A549 (cell line): ENCODE results near the gene TNKS2.

Experiments
- EP300 ChIP-seq, 2 experiments: fragments of >200 bp; sonication (Bioruptor Twin); formaldehyde crosslinking; IDR thresholded peaks; 2 replicates in 1 of 2; 3 replicates in 1 of 2; pipeline ENCODE4 v1.6.1; 2016 to 2017
- HDAC2 ChIP-seq: fragments of 200-600 bp; sonication (generic); IDR thresholded peaks from 2 replicates; pipeline ENCODE4 v1.6.1; 2016
- HOXA7 ChIP-seq: fragments of 250-450 bp; sonication (Bioruptor Pico); IDR thresholded peaks from 2 replicates; pipeline ENCODE4 v1.5.0; 2020; ENCODE audit warnings: mild to moderate bottlenecking, moderate library complexity
- KDM1A ChIP-seq: fragments of 200-600 bp; sonication (generic); IDR thresholded peaks from 2 replicates; pipeline ENCODE4 v1.6.1; 2016; ENCODE audit warnings: low read depth, mild to moderate bottlenecking
- MAFK ChIP-seq: fragments of 450-650 bp; IDR thresholded peaks from 2 replicates; pipeline ENCODE4 v1.6.1; 2014; ENCODE audit not compliant: partially characterized antibody
- NFE2L2 ChIP-seq: fragments of 150-350 bp; conservative IDR thresholded peaks from 2 replicates; pipeline ENCODE4 v1.6.1; 2014; ENCODE audit warnings: low read length
- NR3C1 ChIP-seq: fragments of >200 bp; sonication (Bioruptor Twin); formaldehyde crosslinking; IDR thresholded peaks from 3 replicates; pipeline ENCODE4 v1.6.1; 2017
- RAD21 ChIP-seq, 2 experiments: fragments of >200 bp in 1 of 2; sonication (Bioruptor Twin) in 1 of 2; formaldehyde crosslinking in 1 of 2; IDR thresholded peaks in 1 of 2; conservative IDR thresholded peaks in 1 of 2; 2 replicates in 1 of 2; 3 replicates in 1 of 2; pipeline ENCODE4 v1.6.1; 2012 to 2018; ENCODE audit warnings: inconsistent platforms in 1 of 2
- RNF2 ChIP-seq: fragments of 200-600 bp; sonication (generic); IDR thresholded peaks from 2 replicates; pipeline ENCODE4 v1.6.1; 2016; ENCODE audit warnings: low read depth, mild to moderate bottlenecking, antibody characterized with exemption, moderate library complexity, borderline replicate concordance
- SMC3 ChIP-seq: fragments of >200 bp; sonication (Bioruptor Twin); formaldehyde crosslinking; IDR thresholded peaks from 3 replicates; pipeline ENCODE4 v1.6.1; 2018; ENCODE audit warnings: inconsistent platforms
- TF ChIP-seq, protein P1 (sequence below): fragments of >200 bp; sonication (Bioruptor Twin); formaldehyde crosslinking; IDR thresholded peaks from 3 replicates; pipeline ENCODE4 v1.5.1; 2016
- TF ChIP-seq, protein P2 (sequence below): fragments of 450-650 bp; IDR thresholded peaks from 2 replicates; pipeline ENCODE4 v1.6.1; 2014; ENCODE audit warnings: antibody characterized with exemption
- TF ChIP-seq, protein P3 (sequence below): fragments of 200-600 bp; sonication (generic); IDR thresholded peaks from 2 replicates; pipeline ENCODE4 v1.6.1; 2016; ENCODE audit warnings: antibody characterized with exemption, mild to moderate bottlenecking, moderate library complexity

DNA sequence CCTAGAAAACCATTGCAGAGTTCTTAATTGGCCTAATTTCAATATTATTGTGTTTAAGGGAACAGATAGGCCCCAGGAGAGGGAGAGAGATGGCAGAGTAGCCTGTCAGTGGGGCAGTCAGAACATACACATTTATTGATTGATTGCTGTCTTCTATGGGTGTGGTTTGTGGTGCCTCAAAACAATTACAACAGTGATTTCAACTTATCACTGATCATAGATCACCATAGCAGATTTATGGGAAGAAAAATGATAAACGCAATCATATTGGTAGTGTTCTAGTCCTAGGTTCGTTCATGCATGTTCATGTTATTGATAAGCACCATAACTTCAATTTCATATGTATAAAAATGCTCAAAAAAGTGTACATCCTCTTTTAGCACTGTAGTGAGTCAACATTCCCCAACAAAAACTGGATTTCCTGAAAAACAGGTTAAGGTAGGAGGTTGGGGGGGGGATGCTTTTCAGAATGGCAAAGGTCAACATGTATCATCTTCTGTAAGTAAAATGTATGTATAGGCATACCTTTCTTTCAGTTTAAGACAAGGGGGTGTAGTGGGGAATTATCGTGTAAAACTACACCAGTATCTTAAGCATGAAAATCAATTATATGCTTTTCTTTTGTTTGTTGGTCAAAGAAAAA, 1.1 kb upstream of the TNKS2 start:
- TF ChIP-seq, protein P1, sequence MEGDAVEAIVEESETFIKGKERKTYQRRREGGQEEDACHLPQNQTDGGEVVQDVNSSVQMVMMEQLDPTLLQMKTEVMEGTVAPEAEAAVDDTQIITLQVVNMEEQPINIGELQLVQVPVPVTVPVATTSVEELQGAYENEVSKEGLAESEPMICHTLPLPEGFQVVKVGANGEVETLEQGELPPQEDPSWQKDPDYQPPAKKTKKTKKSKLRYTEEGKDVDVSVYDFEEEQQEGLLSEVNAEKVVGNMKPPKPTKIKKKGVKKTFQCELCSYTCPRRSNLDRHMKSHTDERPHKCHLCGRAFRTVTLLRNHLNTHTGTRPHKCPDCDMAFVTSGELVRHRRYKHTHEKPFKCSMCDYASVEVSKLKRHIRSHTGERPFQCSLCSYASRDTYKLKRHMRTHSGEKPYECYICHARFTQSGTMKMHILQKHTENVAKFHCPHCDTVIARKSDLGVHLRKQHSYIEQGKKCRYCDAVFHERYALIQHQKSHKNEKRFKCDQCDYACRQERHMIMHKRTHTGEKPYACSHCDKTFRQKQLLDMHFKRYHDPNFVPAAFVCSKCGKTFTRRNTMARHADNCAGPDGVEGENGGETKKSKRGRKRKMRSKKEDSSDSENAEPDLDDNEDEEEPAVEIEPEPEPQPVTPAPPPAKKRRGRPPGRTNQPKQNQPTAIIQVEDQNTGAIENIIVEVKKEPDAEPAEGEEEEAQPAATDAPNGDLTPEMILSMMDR = no peak
- TF ChIP-seq KDM1A = no peak
- no peak for TF ChIP-seq RAD21 (conservative IDR thresholded peaks at IDR 0.05 in 1 of 2, IDR thresholded peaks at IDR 0.05 in 1 of 2)
- no peak for TF ChIP-seq HDAC2
- TF ChIP-seq MAFK = no peak
- no peak for TF ChIP-seq NFE2L2
- TF ChIP-seq HOXA7 (CRISPR knock-in tag) = no peak
- no peak for TF ChIP-seq SMC3
- no peak for TF ChIP-seq NR3C1
- TF ChIP-seq, protein P2, sequence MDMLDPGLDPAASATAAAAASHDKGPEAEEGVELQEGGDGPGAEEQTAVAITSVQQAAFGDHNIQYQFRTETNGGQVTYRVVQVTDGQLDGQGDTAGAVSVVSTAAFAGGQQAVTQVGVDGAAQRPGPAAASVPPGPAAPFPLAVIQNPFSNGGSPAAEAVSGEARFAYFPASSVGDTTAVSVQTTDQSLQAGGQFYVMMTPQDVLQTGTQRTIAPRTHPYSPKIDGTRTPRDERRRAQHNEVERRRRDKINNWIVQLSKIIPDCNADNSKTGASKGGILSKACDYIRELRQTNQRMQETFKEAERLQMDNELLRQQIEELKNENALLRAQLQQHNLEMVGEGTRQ = no peak
- TF ChIP-seq, protein P3, sequence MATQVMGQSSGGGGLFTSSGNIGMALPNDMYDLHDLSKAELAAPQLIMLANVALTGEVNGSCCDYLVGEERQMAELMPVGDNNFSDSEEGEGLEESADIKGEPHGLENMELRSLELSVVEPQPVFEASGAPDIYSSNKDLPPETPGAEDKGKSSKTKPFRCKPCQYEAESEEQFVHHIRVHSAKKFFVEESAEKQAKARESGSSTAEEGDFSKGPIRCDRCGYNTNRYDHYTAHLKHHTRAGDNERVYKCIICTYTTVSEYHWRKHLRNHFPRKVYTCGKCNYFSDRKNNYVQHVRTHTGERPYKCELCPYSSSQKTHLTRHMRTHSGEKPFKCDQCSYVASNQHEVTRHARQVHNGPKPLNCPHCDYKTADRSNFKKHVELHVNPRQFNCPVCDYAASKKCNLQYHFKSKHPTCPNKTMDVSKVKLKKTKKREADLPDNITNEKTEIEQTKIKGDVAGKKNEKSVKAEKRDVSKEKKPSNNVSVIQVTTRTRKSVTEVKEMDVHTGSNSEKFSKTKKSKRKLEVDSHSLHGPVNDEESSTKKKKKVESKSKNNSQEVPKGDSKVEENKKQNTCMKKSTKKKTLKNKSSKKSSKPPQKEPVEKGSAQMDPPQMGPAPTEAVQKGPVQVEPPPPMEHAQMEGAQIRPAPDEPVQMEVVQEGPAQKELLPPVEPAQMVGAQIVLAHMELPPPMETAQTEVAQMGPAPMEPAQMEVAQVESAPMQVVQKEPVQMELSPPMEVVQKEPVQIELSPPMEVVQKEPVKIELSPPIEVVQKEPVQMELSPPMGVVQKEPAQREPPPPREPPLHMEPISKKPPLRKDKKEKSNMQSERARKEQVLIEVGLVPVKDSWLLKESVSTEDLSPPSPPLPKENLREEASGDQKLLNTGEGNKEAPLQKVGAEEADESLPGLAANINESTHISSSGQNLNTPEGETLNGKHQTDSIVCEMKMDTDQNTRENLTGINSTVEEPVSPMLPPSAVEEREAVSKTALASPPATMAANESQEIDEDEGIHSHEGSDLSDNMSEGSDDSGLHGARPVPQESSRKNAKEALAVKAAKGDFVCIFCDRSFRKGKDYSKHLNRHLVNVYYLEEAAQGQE = no peak
- TF ChIP-seq RNF2 = no peak
- no peak for TF ChIP-seq EP300 (IDR thresholded peaks at IDR 0.05)
